Liver (tissue), 9 donors: Measurements from ENCODE around the gene MBLAC1. TPM values are rescaled to one million over a fixed set of nuclear protein-coding genes. Genes with fewer than 3 reads are reported as not detected.

ENCODE experiments used
- DNase-seq: peaks from one replicate; pipeline ENCODE4 v3.0.0-alpha.2; 2017; ENCODE audit warnings: low spot score
- H3K27ac ChIP-seq, 2 donors: one replicate each; pipeline ENCODE4 v1.7.0; 2013; ENCODE audit warnings: inconsistent platforms in 2 of 2, low read length in 2 of 2, control low read depth in 1 of 2, low read depth in 1 of 2, mild to moderate bottlenecking in 1 of 2
- H3K27me3 ChIP-seq, 4 donors: one replicate each; pipeline versions ENCODE4 v1.6.1 to v1.7.0; 2013; ENCODE audit warnings: low read length in 3 of 4, inconsistent platforms in 1 of 4, mild to moderate bottlenecking in 1 of 4, moderate library complexity in 1 of 4; ENCODE audit not compliant: control insufficient read depth in 4 of 4, insufficient read depth in 4 of 4
- H3K36me3 ChIP-seq, 4 donors: one replicate each; pipeline versions ENCODE4 v1.6.1 to v1.7.0; 2013; ENCODE audit warnings: low read length in 3 of 4, mild to moderate bottlenecking in 3 of 4, low read depth in 1 of 4, moderate library complexity in 1 of 4; ENCODE audit not compliant: control insufficient read depth in 4 of 4, insufficient read depth in 3 of 4
- H3K4me1 ChIP-seq, 4 donors: one replicate each; pipeline versions ENCODE4 v1.6.1 to v1.7.0; 2013; ENCODE audit warnings: low read length in 3 of 4, mild to moderate bottlenecking in 3 of 4, moderate library complexity in 1 of 4; ENCODE audit not compliant: control insufficient read depth in 4 of 4, insufficient read depth in 4 of 4
- H3K4me3 ChIP-seq, 3 donors: one replicate each; pipeline versions ENCODE4 v1.6.1 to v1.7.0; 2013; ENCODE audit warnings: low read length in 3 of 3, control low read depth in 1 of 3, low read depth in 1 of 3, mild to moderate bottlenecking in 1 of 3
- H3K9ac ChIP-seq, 2 donors: one replicate each; pipeline ENCODE4 v1.7.0; 2013; ENCODE audit warnings: low read length in 2 of 2, mild to moderate bottlenecking in 2 of 2, moderate library complexity in 2 of 2, control low read depth in 1 of 2, low read depth in 1 of 2
- H3K9me3 ChIP-seq, 4 donors: one replicate each; pipeline versions ENCODE4 v1.6.1 to v1.7.0; 2013; ENCODE audit warnings: low read length in 3 of 4; ENCODE audit not compliant: control insufficient read depth in 4 of 4
- CTCF ChIP-seq: fragments of 150-350 bp; IDR thresholded peaks from 2 replicates; pipeline ENCODE4 v1.5.1; 2017; ENCODE audit warnings: improper control_type of control experiment, low read depth, low read length; ENCODE audit not compliant: missing input control
- EGR1 ChIP-seq, 2 donors: IDR thresholded peaks; 2 replicates each; pipeline ENCODE4 v1.6.1; 2016 to 2018; ENCODE audit warnings: antibody characterized with exemption in 2 of 2, low read depth in 2 of 2
- FOXA1 ChIP-seq: IDR thresholded peaks from 2 replicates; pipeline ENCODE4 v1.6.1; 2016; ENCODE audit warnings: antibody characterized with exemption
- FOXA2 ChIP-seq: IDR thresholded peaks from 2 replicates; pipeline ENCODE4 v1.6.1; 2016; ENCODE audit warnings: antibody characterized with exemption
- GABPA ChIP-seq, 2 donors: IDR thresholded peaks in 1 of 2; conservative IDR thresholded peaks in 1 of 2; 2 replicates each; pipeline ENCODE4 v1.6.1; 2016; ENCODE audit warnings: antibody characterized with exemption in 2 of 2, mild to moderate bottlenecking in 1 of 2, moderate library complexity in 1 of 2
- HNF4A ChIP-seq, 2 donors: conservative IDR thresholded peaks; 2 replicates each; pipeline ENCODE4 v1.6.1; 2016; ENCODE audit warnings: antibody characterized with exemption in 2 of 2, mild to moderate bottlenecking in 2 of 2
- HNF4G ChIP-seq: IDR thresholded peaks from 2 replicates; pipeline ENCODE4 v1.6.1; 2016; ENCODE audit warnings: antibody characterized with exemption
- MAX ChIP-seq: IDR thresholded peaks from 2 replicates; pipeline ENCODE4 v1.6.1; 2016; ENCODE audit warnings: antibody characterized with exemption
- RAD21 ChIP-seq, 2 donors: IDR thresholded peaks; 2 replicates each; pipeline ENCODE4 v1.6.1; 2016; ENCODE audit warnings: antibody characterized with exemption in 2 of 2, mild to moderate bottlenecking in 2 of 2
- REST ChIP-seq: IDR thresholded peaks from 2 replicates; pipeline ENCODE4 v1.6.1; 2016; ENCODE audit warnings: antibody characterized with exemption, mild to moderate bottlenecking
- RXRA ChIP-seq, 2 donors: IDR thresholded peaks; 2 replicates each; pipeline ENCODE4 v1.6.1; 2017 to 2018; ENCODE audit warnings: antibody characterized with exemption in 2 of 2, mild to moderate bottlenecking in 1 of 2
- TAF1 ChIP-seq: conservative IDR thresholded peaks from 2 replicates; pipeline ENCODE4 v1.6.1; 2016; ENCODE audit warnings: antibody characterized with exemption, mild to moderate bottlenecking
- YY1 ChIP-seq: IDR thresholded peaks from 2 replicates; pipeline ENCODE4 v1.6.1; 2016; ENCODE audit warnings: antibody characterized with exemption, mild to moderate bottlenecking
- WGBS: extraction: QIAGEN DNeasy Blood & Tissue Kit; methylation state at CpG from one replicate; pipeline ENCODE4 v1.1.7; 2013; 5-methylcytosine and 5-hydroxymethylcytosine counted together
- polyA plus RNA-seq, 2 donors: library from polyadenylated mRNA; stranded (reverse) in 1 of 2; unstranded in 1 of 2; fragments of 200-250 nt in 1 of 2; fragments of >200 nt in 1 of 2; fragmentation: Nextera tagmentation in 1 of 2; extraction: Ambion mirVana in 1 of 2; gene quantifications; one replicate each; pipeline versions ENCODE4 v1.2.1 to v1.2.3, GENCODE V29; 2013 to 2015
- total RNA-seq, 2 donors: library from RNA; depleted of rRNA; stranded (reverse); fragments of >200 nt; gene quantifications; one replicate each; pipeline ENCODE4 v1.2.3, GENCODE V29; 2014
- TF ChIP-seq, protein P1 (sequence below): IDR thresholded peaks from 2 replicates; pipeline ENCODE4 v1.6.1; 2016; ENCODE audit warnings: antibody characterized with exemption
- TF ChIP-seq, protein P2 (sequence below): IDR thresholded peaks from 2 replicates; pipeline ENCODE4 v1.6.1; 2016; ENCODE audit warnings: antibody characterized with exemption
- donor health status: healthy.
- donor health status: healthy.
- donor health status: healthy.
- donor health status: healthy.
- donor health status: healthy.

The MBLAC1 gene
- total and polyA plus RNA-seq, 4 donors: 1.0 to 1.4 (median 1.3) TPM

DNA sequence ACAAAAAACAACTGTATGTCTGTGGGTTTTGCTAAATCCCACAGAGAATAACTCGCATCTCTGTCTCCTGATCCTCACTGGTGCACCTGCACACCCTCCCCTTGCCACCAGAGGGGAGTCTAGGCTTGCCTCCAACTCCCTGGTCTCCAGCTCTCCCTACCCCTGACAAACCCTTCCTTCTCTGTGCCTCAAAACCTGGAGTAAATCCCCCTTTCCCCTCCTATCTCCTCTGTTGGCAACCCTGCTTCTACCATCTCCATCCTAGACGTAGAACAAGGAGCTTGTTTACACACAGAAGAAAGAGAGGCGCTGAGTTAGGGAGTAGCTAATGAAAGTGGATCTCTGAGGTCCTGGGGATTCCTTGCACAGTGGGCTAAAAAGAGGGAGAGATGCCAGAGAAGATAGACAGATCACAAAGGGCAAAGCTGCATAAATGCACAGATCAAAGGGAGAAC, 6.0 kb downstream of the MBLAC1 start:
- DNase-seq: peak; percentile 69
- no peak for TF ChIP-seq GABPA (IDR thresholded peaks at IDR 0.05 in 1 of 2, conservative IDR thresholded peaks at IDR 0.05 in 1 of 2)
- TF ChIP-seq HNF4G: no peak
- peak; percentile 90 for TF ChIP-seq CTCF
- no peak for TF ChIP-seq FOXA2
- TF ChIP-seq HNF4A (conservative IDR thresholded peaks at IDR 0.05): no peak
- TF ChIP-seq, protein P1, sequence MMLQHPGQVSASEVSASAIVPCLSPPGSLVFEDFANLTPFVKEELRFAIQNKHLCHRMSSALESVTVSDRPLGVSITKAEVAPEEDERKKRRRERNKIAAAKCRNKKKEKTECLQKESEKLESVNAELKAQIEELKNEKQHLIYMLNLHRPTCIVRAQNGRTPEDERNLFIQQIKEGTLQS: no peak
- peak; percentile 93 to 98 for TF ChIP-seq RAD21 (IDR thresholded peaks at IDR 0.05)
- WGBS: 27% methylated on average over 3 of the region's 3 CpGs
- Histone ChIP-seq H3K9me3 (no peaks in the 10 kb centered on the region), H3K4me3 (no peak overlapping the region), H3K27ac (no peak overlapping the region), H3K4me1 (peaks cover 5 to 22% (median 12%) of the 10 kb centered on the region in 4 donors), H3K27me3 (no peaks in the 10 kb centered on the region), H3K9ac (no peak overlapping the region), H3K36me3 (no peaks in the 10 kb centered on the region)

DNA sequence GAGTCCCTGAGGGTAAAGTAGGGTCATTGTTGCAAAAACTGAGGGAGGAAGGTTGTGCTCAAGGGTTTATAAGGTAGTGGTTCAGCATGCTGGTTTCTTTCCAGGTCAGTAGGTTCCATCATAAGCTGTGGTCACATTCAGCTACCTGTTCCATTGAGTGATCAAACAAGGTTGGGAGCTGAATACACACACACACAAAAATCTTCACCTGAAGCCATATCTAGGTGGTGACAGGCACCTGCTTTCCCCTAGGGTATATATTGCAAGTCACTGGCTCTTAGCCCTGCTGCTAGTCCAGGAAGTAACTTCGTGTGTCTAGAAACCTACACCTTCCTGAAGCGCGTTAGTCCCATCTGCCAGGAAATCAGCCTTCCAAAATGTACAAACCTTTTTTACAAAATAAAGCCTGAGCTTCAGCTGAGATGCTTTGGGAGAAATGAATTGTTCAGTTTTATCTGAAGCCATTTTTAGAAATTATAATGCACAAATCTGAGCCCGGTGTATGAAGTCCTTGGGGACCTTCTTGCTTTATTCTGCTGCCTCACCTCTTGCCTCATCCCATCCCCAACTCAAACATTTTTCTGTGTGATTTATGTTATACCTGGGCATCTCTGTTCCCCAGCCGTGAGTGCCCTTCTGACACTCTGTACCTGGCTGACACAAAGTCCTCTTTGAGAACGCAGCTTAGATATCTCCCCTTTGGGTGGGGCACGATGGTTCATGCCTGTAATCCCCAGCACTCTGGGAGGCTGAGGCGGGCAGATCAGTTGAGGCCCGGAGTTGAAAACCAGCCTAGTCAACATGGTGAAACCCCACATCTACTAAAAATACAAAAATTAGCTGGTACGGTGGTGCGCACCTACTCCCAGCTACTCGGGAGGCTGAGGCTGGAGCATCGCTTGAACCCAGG, 11.3 kb downstream of the MBLAC1 start:
- no peak for TF ChIP-seq REST
- no peak for TF ChIP-seq RXRA (IDR thresholded peaks at IDR 0.05)
- 83% methylated on average over 13 of the region's 13 CpGs for WGBS
- no peak overlapping the region for H3K27ac ChIP-seq
- no peaks in the 10 kb centered on the region for H3K36me3 ChIP-seq
- no peak for DNase-seq
- no peaks in the 10 kb centered on the region for H3K27me3 ChIP-seq
- no peak overlapping the region for H3K9ac ChIP-seq
- peaks cover 0 to 2% (median 0%) of the 10 kb centered on the region in 4 donors for H3K4me1 ChIP-seq
- no peaks in the 10 kb centered on the region for H3K9me3 ChIP-seq
- no peak overlapping the region for H3K4me3 ChIP-seq

GRCh38 chr7:100141555-100141949, 14.8 kb downstream of the MBLAC1 start:
- H3K4me1 ChIP-seq: peaks cover 0 to 2% (median 0%) of the 10 kb centered on the region in 4 donors
- no peaks in the 10 kb centered on the region for H3K9me3 ChIP-seq
- no peak for DNase-seq
- whole genome bisulfite sequencing: 58% methylated on average over 3 of the region's 3 CpGs
- H3K27ac ChIP-seq: no peak overlapping the region
- H3K4me3 ChIP-seq: no peak overlapping the region
- no peak overlapping the region for H3K9ac ChIP-seq
- H3K36me3 ChIP-seq: no peaks in the 10 kb centered on the region
- no peaks in the 10 kb centered on the region for H3K27me3 ChIP-seq
- TF ChIP-seq MAX: no peak
- TF ChIP-seq EGR1 (IDR thresholded peaks at IDR 0.05; ENCODE audit: low read depth in 2 of 2): no peak
- TF ChIP-seq HNF4A (conservative IDR thresholded peaks at IDR 0.05): no peak
- TF ChIP-seq, protein P2, sequence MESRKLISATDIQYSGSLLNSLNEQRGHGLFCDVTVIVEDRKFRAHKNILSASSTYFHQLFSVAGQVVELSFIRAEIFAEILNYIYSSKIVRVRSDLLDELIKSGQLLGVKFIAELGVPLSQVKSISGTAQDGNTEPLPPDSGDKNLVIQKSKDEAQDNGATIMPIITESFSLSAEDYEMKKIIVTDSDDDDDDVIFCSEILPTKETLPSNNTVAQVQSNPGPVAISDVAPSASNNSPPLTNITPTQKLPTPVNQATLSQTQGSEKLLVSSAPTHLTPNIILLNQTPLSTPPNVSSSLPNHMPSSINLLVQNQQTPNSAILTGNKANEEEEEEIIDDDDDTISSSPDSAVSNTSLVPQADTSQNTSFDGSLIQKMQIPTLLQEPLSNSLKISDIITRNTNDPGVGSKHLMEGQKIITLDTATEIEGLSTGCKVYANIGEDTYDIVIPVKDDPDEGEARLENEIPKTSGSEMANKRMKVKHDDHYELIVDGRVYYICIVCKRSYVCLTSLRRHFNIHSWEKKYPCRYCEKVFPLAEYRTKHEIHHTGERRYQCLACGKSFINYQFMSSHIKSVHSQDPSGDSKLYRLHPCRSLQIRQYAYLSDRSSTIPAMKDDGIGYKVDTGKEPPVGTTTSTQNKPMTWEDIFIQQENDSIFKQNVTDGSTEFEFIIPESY: no peak
- TF ChIP-seq FOXA2: no peak
- no peak for TF ChIP-seq FOXA1
- TF ChIP-seq TAF1: no peak
- no peak for TF ChIP-seq RAD21 (IDR thresholded peaks at IDR 0.05)
- TF ChIP-seq RXRA (IDR thresholded peaks at IDR 0.05): no peak
- TF ChIP-seq YY1: no peak
- TF ChIP-seq, protein P1: no peak
